HepG2 (cell line): Measurements from ENCODE around the gene NKD1. TPM values are rescaled to one million over a fixed set of nuclear protein-coding genes. Genes with fewer than 3 reads are reported as not detected.

Experiments used
- ELF1 ChIP-seq: sonication (generic); formaldehyde crosslinking; IDR thresholded peaks from 2 replicates; pipeline ENCODE4 v1.4.0; 2020; ENCODE audit warnings: missing genetic modification reagents
- FOXM1 ChIP-seq: sonication (generic); formaldehyde crosslinking; IDR thresholded peaks from 2 replicates; pipeline ENCODE4 v1.5.0; 2020; ENCODE audit warnings: missing genetic modification reagents
- HDAC2 ChIP-seq: sonication (generic); formaldehyde crosslinking; IDR thresholded peaks from 2 replicates; pipeline ENCODE4 v1.4.0; 2020; ENCODE audit warnings: missing genetic modification reagents
- KDM6A ChIP-seq: IDR thresholded peaks from 2 replicates; pipeline ENCODE4 v1.6.1; 2016; ENCODE audit warnings: low read depth
- PATZ1 ChIP-seq: sonication (generic); formaldehyde crosslinking; IDR thresholded peaks from 2 replicates; pipeline ENCODE4 v1.4.0; 2020; ENCODE audit warnings: missing genetic modification reagents
- SMYD3 ChIP-seq: sonication (generic); formaldehyde crosslinking; IDR thresholded peaks from 2 replicates; pipeline ENCODE4 v1.8.1; 2023; ENCODE audit warnings: mild to moderate bottlenecking, missing genetic modification reagents
- SRSF1 ChIP-seq: fragments of 200-400 bp; formaldehyde crosslinking; optimal IDR thresholded peaks from 2 replicates; pipeline ENCODE3; 2017; ENCODE audit warnings: mild to moderate bottlenecking, low read depth, low read length, moderate library complexity
- ZBED4 ChIP-seq: sonication (generic); formaldehyde crosslinking; IDR thresholded peaks from 2 replicates; pipeline ENCODE4 v1.4.0; 2020; ENCODE audit warnings: missing genetic modification reagents, borderline replicate concordance
- ZNF44 ChIP-seq: sonication (generic); formaldehyde crosslinking; IDR thresholded peaks from 2 replicates; pipeline ENCODE4 v1.5.1; 2020; ENCODE audit warnings: mild to moderate bottlenecking, missing genetic modification reagents
- ZNF709 ChIP-seq: sonication (generic); formaldehyde crosslinking; IDR thresholded peaks from 2 replicates; pipeline ENCODE4 v1.5.0; 2020; ENCODE audit warnings: mild to moderate bottlenecking, missing genetic modification reagents
- ZNF724P ChIP-seq: sonication (generic); formaldehyde crosslinking; IDR thresholded peaks from 2 replicates; pipeline ENCODE4 v1.8.0; 2022; ENCODE audit warnings: missing genetic modification reagents, borderline replicate concordance
- ZNF792 ChIP-seq: IDR thresholded peaks from 2 replicates; pipeline ENCODE4 v1.6.1; 2016
- ZSCAN31 ChIP-seq: sonication (generic); formaldehyde crosslinking; IDR thresholded peaks from 2 replicates; pipeline ENCODE4 v1.5.0; 2020; ENCODE audit warnings: low read depth, mild to moderate bottlenecking, missing genetic modification reagents
- polyA plus RNA-seq, 8 experiments: library from polyadenylated mRNA; depleted of rRNA in 3 of 8; stranded (reverse) in 7 of 8; unstranded in 1 of 8; fragments of >200 nt; fragmentation: Illumina TruSeq in 4 of 8; extraction: Trizol in 4 of 8; gene quantifications; 2 replicates each; pipeline versions ENCODE4 v1.2.1 to v1.2.3, GENCODE V29; 2011 to 2016; ENCODE audit warnings: low read depth in 4 of 8, missing spikeins in 1 of 8, mixed read lengths in 1 of 8; ENCODE audit not compliant: insufficient read depth in 1 of 8
- total RNA-seq, 5 experiments: library from RNA; depleted of rRNA; stranded (reverse); fragments of >200 nt; fragmentation: Illumina TruSeq; extraction: Trizol; gene quantifications; 2 replicates each; pipeline ENCODE4 v1.2.3, GENCODE V29; 2016; ENCODE audit warnings: low read depth in 1 of 5
- TF ChIP-seq, protein P1 (sequence below): sonication (generic); formaldehyde crosslinking; IDR thresholded peaks from 2 replicates; pipeline ENCODE4 v1.8.0; 2022; ENCODE audit warnings: mild to moderate bottlenecking, missing genetic modification reagents, moderate library complexity
- TF ChIP-seq, protein P2 (sequence below): sonication (generic); formaldehyde crosslinking; IDR thresholded peaks from 2 replicates; pipeline ENCODE4 v1.4.0; 2020; ENCODE audit warnings: low read depth, missing genetic modification reagents

NKD1 gene
- total and polyA plus RNA-seq, 2 of the 13 experiments (the other 11 are each of a cell fraction or from before 2014, with no cell fraction given), result 70.4 to 121 TPM

- TF ChIP-seq, protein P1, sequence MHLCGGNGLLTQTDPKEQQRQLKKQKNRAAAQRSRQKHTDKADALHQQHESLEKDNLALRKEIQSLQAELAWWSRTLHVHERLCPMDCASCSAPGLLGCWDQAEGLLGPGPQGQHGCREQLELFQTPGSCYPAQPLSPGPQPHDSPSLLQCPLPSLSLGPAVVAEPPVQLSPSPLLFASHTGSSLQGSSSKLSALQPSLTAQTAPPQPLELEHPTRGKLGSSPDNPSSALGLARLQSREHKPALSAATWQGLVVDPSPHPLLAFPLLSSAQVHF (CRISPR knock-in tag), result peak; percentile 74; the same call in 1 of the 2 replicates
- no peak for TF ChIP-seq ZNF709 (CRISPR knock-in tag)
- TF ChIP-seq, protein P2, sequence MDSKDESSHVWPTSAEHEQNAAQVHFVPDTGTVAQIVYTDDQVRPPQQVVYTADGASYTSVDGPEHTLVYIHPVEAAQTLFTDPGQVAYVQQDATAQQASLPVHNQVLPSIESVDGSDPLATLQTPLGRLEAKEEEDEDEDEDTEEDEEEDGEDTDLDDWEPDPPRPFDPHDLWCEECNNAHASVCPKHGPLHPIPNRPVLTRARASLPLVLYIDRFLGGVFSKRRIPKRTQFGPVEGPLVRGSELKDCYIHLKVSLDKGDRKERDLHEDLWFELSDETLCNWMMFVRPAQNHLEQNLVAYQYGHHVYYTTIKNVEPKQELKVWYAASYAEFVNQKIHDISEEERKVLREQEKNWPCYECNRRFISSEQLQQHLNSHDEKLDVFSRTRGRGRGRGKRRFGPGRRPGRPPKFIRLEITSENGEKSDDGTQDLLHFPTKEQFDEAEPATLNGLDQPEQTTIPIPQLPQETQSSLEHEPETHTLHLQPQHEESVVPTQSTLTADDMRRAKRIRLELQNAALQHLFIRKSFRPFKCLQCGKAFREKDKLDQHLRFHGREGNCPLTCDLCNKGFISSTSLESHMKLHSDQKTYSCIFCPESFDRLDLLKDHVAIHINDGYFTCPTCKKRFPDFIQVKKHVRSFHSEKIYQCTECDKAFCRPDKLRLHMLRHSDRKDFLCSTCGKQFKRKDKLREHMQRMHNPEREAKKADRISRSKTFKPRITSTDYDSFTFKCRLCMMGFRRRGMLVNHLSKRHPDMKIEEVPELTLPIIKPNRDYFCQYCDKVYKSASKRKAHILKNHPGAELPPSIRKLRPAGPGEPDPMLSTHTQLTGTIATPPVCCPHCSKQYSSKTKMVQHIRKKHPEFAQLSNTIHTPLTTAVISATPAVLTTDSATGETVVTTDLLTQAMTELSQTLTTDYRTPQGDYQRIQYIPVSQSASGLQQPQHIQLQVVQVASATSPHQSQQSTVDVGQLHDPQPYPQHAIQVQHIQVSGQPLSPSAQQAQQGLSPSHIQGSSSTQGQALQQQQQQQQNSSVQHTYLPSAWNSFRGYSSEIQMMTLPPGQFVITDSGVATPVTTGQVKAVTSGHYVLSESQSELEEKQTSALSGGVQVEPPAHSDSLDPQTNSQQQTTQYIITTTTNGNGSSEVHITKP (CRISPR knock-in tag), result no peak
- TF ChIP-seq FOXM1 (CRISPR knock-in tag), result no peak
- TF ChIP-seq PATZ1 (CRISPR knock-in tag), result no peak
- no peak for TF ChIP-seq SRSF1
- no peak for TF ChIP-seq ELF1 (CRISPR knock-in tag)
- TF ChIP-seq SMYD3, result no peak
- TF ChIP-seq ZNF44, result no peak
- TF ChIP-seq ZSCAN31 (CRISPR knock-in tag), result no peak
- TF ChIP-seq KDM6A (CRISPR knock-in tag), result no peak
- TF ChIP-seq ZBED4 (CRISPR knock-in tag), result no peak
- no peak for TF ChIP-seq HDAC2 (CRISPR knock-in tag)
- no peak for TF ChIP-seq ZNF724P (CRISPR knock-in tag)
- TF ChIP-seq ZNF792 (CRISPR knock-in tag), result no peak
These were observed 839 bp downstream of the NKD1 start (continued) for GRCh38 chr16:50548909-50549560.
